Measurements from ENCODE around the gene ASGR2.

- TF ChIP-seq CTCF (IDR thresholded peaks at IDR 0.05) (no peak), POLR2A (IDR thresholded peaks at IDR 0.05) (no peak)
These were observed 22.7 kb upstream of the ASGR2 start for GRCh38 chr17:7137171-7137943.
